ENCODE measurements around the gene PGAP3.

The PGAP3 gene

GRCh38 chr17:39636927-39637736 is 50.7 kb downstream of the PGAP3 start, which contains the start of gene STARD3:
STARD3 (plus strand) TSS chr17:39637144; CDS start chr17:39653532, 16,388 bp downstream.
- DNase-seq (ENCODE audit: low read depth), result peak; percentile 81

GRCh38 chr17:39636587-39636926 is 51.3 kb downstream of the PGAP3 start:
- DNase-seq (ENCODE audit: low read depth), result no peak

- DNase-seq (ENCODE audit: low read depth), result no peak
Observed at GRCh38 chr17:39635614-39636176, 52.2 kb downstream of the PGAP3 start.

DNA sequence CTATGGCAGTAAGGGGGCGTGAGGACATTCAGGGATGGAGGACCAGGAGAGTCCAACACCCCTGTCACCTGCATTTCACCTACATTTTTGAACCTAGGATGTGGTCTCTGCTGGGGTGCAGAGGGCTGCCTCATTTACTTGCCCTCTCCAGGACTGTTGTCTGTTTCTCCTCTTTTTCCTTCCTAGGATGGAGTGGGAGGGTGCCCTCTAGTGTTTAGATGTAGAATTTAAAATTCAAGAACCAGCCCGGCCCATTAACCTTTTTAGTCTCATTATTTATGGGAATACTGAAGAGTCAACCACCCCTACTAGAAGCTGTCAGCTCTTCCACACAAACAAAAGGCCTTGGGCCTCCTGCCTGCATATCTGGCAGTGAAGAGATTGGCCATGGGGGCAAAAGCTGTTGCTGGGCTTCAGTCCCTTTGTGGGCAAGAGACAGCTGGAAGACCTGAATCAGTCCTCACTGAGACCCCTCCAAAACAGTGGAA is 53.4 kb downstream of the PGAP3 start:
- no peak for DNase-seq (ENCODE audit: low read depth)

- DNase-seq (ENCODE audit: low read depth), result no peak
Observed at GRCh38 chr17:39633570-39634183, 54.2 kb downstream of the PGAP3 start.

DNA sequence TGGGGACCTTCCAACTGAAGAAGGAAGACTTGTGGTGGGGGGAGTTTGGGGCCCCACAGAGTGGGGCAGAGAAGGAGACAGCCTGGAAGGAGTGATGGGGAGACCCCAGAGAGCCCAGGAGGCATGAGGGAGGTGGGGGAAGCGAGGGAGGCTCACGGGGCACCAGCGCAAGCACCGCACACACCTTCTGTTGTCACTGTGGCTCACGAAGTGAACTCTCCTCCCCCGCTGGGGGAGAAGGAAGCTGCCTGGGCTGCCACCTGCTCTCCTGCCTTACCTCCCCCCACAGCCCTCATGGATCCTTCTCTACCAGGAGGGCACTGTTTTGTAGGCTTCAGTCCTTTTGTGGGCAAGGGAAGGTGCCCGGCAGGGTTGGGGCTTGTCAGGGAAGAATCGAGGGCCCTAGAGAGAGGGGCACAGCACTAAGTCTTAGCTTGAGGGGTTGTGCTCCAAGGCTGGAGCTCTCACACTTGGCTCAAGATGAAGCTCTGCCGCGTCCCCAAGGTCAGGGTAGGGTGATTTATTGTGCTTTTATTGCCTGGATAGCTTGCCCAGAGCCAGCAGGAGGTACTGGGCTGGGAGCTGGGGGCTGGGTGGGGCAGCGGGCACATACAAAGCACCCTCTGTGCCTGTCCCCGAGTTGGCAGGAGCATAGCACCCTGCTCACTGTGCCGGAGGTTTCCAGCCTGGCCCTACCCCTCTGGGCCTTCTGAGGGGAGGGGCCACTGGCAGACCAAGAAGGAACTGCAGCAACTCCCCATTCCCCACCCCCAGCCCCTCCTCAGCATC is 55.5 kb downstream of the PGAP3 start:
- no peak for DNase-seq (ENCODE audit: low read depth)

DNA sequence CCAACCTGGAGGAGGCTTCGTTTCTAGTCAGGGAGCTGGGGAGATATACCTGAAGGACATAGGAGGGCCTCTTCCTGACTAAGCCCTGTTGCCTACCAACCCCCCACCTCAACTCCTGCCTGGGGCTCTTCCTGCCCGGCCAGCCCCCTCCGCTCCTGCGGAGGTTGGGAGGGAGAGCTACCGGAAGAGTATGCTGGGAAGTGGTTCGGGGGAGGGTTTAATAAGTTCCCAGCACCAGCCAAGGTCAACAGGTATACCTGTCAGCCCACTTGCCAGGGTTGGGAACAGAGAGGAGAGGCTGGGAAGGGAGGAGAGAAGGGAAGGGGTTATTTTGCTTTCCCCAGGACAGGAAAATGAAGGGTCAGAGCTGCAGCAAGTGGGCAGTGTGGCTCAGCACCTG is 56.5 kb downstream of the PGAP3 start:
- no peak for DNase-seq (ENCODE audit: low read depth)

- no peak for DNase-seq (ENCODE audit: low read depth)
Observed at GRCh38 chr17:39629898-39630297, 58.0 kb downstream of the PGAP3 start.

DNA sequence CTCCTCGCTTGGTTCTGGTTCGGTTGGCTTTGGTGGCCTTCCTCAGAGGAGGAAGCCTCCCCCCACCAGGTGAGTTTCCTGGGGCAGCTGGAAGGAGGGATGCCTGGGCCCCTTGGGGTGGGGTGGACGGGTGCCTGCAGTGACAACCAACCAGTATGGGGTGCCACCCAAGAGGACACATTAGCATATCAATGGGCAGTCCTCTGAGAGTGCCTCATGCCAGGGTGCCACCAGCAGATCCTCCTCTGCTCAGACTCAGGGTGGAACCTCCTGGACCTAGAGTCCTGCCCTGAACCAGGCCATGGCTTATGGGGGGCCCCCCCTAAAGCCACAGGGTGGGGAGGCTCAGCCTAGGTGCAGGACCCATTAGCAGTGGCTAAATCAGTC is 58.4 kb downstream of the PGAP3 start:
- DNase-seq (ENCODE audit: low read depth), result no peak

DNA sequence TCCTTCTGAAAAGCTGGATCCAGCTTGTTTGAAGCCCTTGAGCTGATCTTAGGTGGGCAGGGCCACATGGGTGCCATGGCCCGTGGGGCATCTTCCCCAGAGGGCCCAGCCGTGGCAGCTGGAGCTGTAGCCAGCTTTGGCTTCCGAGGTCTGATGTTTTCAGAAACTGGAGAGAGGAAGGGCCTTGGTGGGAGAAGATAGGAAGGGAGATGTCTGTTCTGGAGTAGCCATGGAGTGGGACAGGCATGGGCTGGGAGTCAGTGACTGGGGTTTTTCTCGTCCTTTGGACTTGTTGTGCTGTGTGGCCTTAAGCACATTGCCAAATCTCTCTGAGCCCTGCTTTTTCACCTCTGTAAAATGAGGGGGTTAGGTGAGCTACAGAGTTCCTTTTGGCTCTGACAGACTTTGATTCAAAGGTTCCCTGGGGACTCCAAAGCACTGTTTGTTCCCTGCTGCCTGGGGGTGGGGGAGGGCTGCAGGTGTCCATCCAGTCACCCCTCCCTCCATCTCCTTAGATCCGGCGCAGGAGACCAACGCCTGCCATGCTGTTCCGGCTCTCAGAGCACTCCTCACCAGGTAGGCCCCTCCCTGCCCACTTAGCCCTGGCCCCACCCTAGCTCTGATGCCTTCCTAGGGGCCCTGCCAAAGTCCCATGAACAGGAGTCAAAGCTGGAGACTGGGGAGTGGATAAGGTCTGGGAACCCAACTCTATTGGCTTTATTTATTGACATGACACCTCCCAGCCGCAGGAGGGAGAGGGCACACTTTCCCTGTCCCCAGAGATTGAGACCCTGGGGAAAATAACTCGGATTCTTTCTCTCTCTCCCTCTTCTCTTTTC is 59.0 kb downstream of the PGAP3 start:
- no peak for DNase-seq (ENCODE audit: low read depth)

- no peak for DNase-seq (ENCODE audit: low read depth)
Observed at GRCh38 chr17:39627712-39628516, 59.9 kb downstream of the PGAP3 start.

GRCh38 chr17:39627047-39627711 is 60.7 kb downstream of the PGAP3 start:
- DNase-seq (ENCODE audit: low read depth), result no peak

GRCh38 chr17:39626171-39627046 is 61.4 kb downstream of the PGAP3 start, which contains the start of gene PPP1R1B:
PPP1R1B (plus strand) TSS chr17:39626952; CDS start chr17:39627393, 441 bp downstream.
- DNase-seq (ENCODE audit: low read depth), result no peak

DNA sequence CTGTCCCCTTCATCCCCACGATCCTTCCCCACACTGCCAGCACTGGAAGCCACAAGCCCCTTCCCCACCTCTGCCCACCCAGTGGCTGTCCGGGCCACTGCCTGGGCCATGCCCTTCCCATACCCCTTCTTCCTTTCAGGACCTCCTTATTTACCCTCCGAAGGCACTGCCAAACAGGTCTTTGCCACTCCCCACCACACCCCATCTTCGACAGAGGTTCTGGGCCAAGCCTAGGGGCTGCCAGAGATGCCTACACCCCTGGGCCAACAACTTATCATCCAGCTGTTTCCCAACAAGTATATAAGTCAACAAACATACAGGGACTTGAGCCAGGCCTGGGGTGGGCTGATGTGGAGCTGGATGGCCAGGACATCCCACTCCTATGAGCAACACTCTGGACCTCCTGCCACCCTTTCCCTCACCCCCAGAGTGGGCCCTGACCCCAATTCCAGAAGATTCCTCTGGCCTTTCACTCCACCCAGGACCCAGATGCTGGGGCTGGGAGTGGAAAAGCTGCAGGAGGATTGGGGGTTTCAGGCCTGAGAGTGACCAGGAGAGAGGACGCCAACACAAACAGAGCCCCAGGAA is 62.6 kb downstream of the PGAP3 start:
- DNase-seq (ENCODE audit: low read depth), result no peak

GRCh38 chr17:39624313-39624712 is 63.5 kb downstream of the PGAP3 start:
- no peak for DNase-seq (ENCODE audit: low read depth)

GRCh38 chr17:39623356-39623950 is 64.4 kb downstream of the PGAP3 start:
- peak; percentile 75 for DNase-seq (ENCODE audit: low read depth)

- DNase-seq (ENCODE audit: low read depth), result no peak
Observed at GRCh38 chr17:39622380-39623006, 65.4 kb downstream of the PGAP3 start.
